Activated T-helper 17 cell treated with anti-CD3 and anti-CD28 coated beads, Interleukin-2, amount 50 U/mL, for 72 hours (primary cell): ENCODE measurements around the gene PHRF1. TPM values are rescaled to one million over a fixed set of nuclear protein-coding genes. Genes with fewer than 3 reads are reported as not detected.

ENCODE experiments used
- ATAC-seq: fragments of 150-1000 bp; cut with Tn5 transposase; replicated peaks from 2 replicates; pipeline ENCODE4 v1.10.0; 2021; ENCODE audit warnings: mild to moderate bottlenecking, moderate library complexity
- H3K27ac Mint-ChIP-seq: one replicate; pipeline ENCODE4 v1.8.0; 2022; ENCODE audit warnings: mixed read lengths
- H3K27me3 Mint-ChIP-seq: one replicate; pipeline ENCODE4 v1.8.0; 2022; ENCODE audit warnings: mixed read lengths
- H3K36me3 Mint-ChIP-seq: one replicate; pipeline ENCODE4 v1.8.0; 2022; ENCODE audit warnings: low read depth, mild to moderate bottlenecking, mixed read lengths
- H3K4me1 Mint-ChIP-seq: one replicate; pipeline ENCODE4 v1.8.0; 2022; ENCODE audit warnings: mixed read lengths
- H3K4me3 Mint-ChIP-seq: one replicate; pipeline ENCODE4 v1.8.0; 2022; ENCODE audit warnings: mild to moderate bottlenecking, mixed read lengths
- H3K9me3 Mint-ChIP-seq: one replicate; pipeline ENCODE4 v1.8.0; 2022; ENCODE audit warnings: mixed read lengths
- total RNA-seq, 2 donors: library from RNA; stranded (reverse); gene quantifications; one replicate each; pipeline ENCODE4 v1.2.3, GENCODE V29; 2022

Gene PHRF1
- total RNA-seq, 2 donors from 2014 or later: 37.8 to 55.6 TPM

- Mint-ChIP-seq H3K27ac (no peak overlapping the region), H3K4me1 (no peaks in the 10 kb centered on the region), H3K27me3 (no peaks in the 10 kb centered on the region), H3K36me3 (peaks cover 11% of the 10 kb centered on the region), H3K4me3 (peak overlapping the region; percentile 67), H3K9me3 (no peaks in the 10 kb centered on the region)
- ATAC-seq: no peak
These were observed 17.1 kb upstream of the PHRF1 start for GRCh38 chr11:559020-559620.

GRCh38 chr11:559712-560304 is 16.5 kb upstream of the PHRF1 start:
- Mint-ChIP-seq H3K9me3 (no peaks in the 10 kb centered on the region), H3K4me1 (no peaks in the 10 kb centered on the region), H3K27ac (no peak overlapping the region), H3K27me3 (no peaks in the 10 kb centered on the region), H3K36me3 (peaks cover 11% of the 10 kb centered on the region), H3K4me3 (peak overlapping the region; percentile 67)
- ATAC-seq: no peak

GRCh38 chr11:560305-561147 is 15.7 kb upstream of the PHRF1 start, which contains the start of the genes LMNTD2 and RASSF7:
TSS of gene LMNTD2 (minus strand) at chr11:560738. CDS start at chr11:560716, 22 bp downstream.
TSS of gene RASSF7 (plus strand) at chr11:560970. CDS start at chr11:561769, 799 bp downstream.
- peak within 1 kb of the TSS; percentile 88 for H3K4me3 Mint-ChIP-seq
- peak within 1 kb of the TSS; percentile 59 for H3K27ac Mint-ChIP-seq
- H3K4me1 Mint-ChIP-seq: no peaks in the 10 kb centered on the region
- H3K9me3 Mint-ChIP-seq: no peaks in the 10 kb centered on the region
- H3K36me3 Mint-ChIP-seq: peaks cover 11% of the 10 kb centered on the region
- peak; percentile 94 for ATAC-seq
- no peaks in the 10 kb centered on the region for H3K27me3 Mint-ChIP-seq

- H3K27ac Mint-ChIP-seq: peak overlapping the region; percentile 59
- peaks cover 13% of the 10 kb centered on the region for H3K36me3 Mint-ChIP-seq
- H3K4me3 Mint-ChIP-seq: peak overlapping the region; percentile 88
- no peaks in the 10 kb centered on the region for H3K27me3 Mint-ChIP-seq
- ATAC-seq: peak; percentile 43
- H3K4me1 Mint-ChIP-seq: no peaks in the 10 kb centered on the region
- H3K9me3 Mint-ChIP-seq: no peaks in the 10 kb centered on the region
These were observed 14.9 kb upstream of the PHRF1 start for GRCh38 chr11:561148-562003.

GRCh38 chr11:562046-562645 is 14.1 kb upstream of the PHRF1 start:
- H3K36me3 Mint-ChIP-seq: peaks cover 21% of the 10 kb centered on the region
- H3K4me1 Mint-ChIP-seq: no peaks in the 10 kb centered on the region
- ATAC-seq: no peak
- H3K27ac Mint-ChIP-seq: no peak overlapping the region
- H3K27me3 Mint-ChIP-seq: no peaks in the 10 kb centered on the region
- peak overlapping the region; percentile 88 for H3K4me3 Mint-ChIP-seq
- no peaks in the 10 kb centered on the region for H3K9me3 Mint-ChIP-seq

- no peak overlapping the region for H3K27ac Mint-ChIP-seq
- no peaks in the 10 kb centered on the region for H3K4me1 Mint-ChIP-seq
- no peak overlapping the region for H3K4me3 Mint-ChIP-seq
- peaks cover 29% of the 10 kb centered on the region for H3K36me3 Mint-ChIP-seq
- ATAC-seq: no peak
- no peaks in the 10 kb centered on the region for H3K9me3 Mint-ChIP-seq
- no peaks in the 10 kb centered on the region for H3K27me3 Mint-ChIP-seq
These were observed 13.0 kb upstream of the PHRF1 start for GRCh38 chr11:563066-563811.

GRCh38 chr11:563812-564578 is 12.3 kb upstream of the PHRF1 start:
- no peaks in the 10 kb centered on the region for H3K9me3 Mint-ChIP-seq
- peaks cover 29% of the 10 kb centered on the region for H3K36me3 Mint-ChIP-seq
- H3K4me1 Mint-ChIP-seq: no peaks in the 10 kb centered on the region
- ATAC-seq: no peak
- H3K27me3 Mint-ChIP-seq: no peaks in the 10 kb centered on the region
- no peak overlapping the region for H3K27ac Mint-ChIP-seq
- H3K4me3 Mint-ChIP-seq: no peak overlapping the region

GRCh38 chr11:565921-566509 is 10.3 kb upstream of the PHRF1 start:
- Mint-ChIP-seq H3K4me1 (no peaks in the 10 kb centered on the region), H3K9me3 (no peaks in the 10 kb centered on the region), H3K4me3 (peak overlapping the region; percentile 86), H3K27me3 (no peaks in the 10 kb centered on the region), H3K27ac (no peak overlapping the region), H3K36me3 (peaks cover 29% of the 10 kb centered on the region)
- ATAC-seq: no peak

GRCh38 chr11:567011-567628 is 9.2 kb upstream of the PHRF1 start:
- Mint-ChIP-seq H3K27ac (peak overlapping the region; percentile 67), H3K4me1 (no peaks in the 10 kb centered on the region), H3K4me3 (peak overlapping the region; percentile 86), H3K27me3 (no peaks in the 10 kb centered on the region), H3K9me3 (no peaks in the 10 kb centered on the region), H3K36me3 (peaks cover 23% of the 10 kb centered on the region)
- ATAC-seq: no peak

- H3K36me3 Mint-ChIP-seq: peaks cover 23% of the 10 kb centered on the region
- no peaks in the 10 kb centered on the region for H3K4me1 Mint-ChIP-seq
- H3K9me3 Mint-ChIP-seq: no peaks in the 10 kb centered on the region
- peak; percentile 8 for ATAC-seq
- H3K4me3 Mint-ChIP-seq: peak overlapping the region; percentile 86
- no peaks in the 10 kb centered on the region for H3K27me3 Mint-ChIP-seq
- peak overlapping the region; percentile 67 for H3K27ac Mint-ChIP-seq
These were observed 8.5 kb upstream of the PHRF1 start for GRCh38 chr11:567629-568292.

- Mint-ChIP-seq H3K4me3 (peak overlapping the region; percentile 86), H3K36me3 (peaks cover 21% of the 10 kb centered on the region), H3K27me3 (no peaks in the 10 kb centered on the region), H3K27ac (no peak overlapping the region), H3K9me3 (no peaks in the 10 kb centered on the region), H3K4me1 (no peaks in the 10 kb centered on the region)
- peak; percentile 94 for ATAC-seq
These were observed 7.7 kb upstream of the PHRF1 start for GRCh38 chr11:568306-569157.
